SK-N-MC (cell line): Measurements from ENCODE around the gene ACOX3.
"Not testable (repeated sequence)": the region's sequence is repeated elsewhere in the genome, so short reads cannot be mapped to it uniquely, and the experiment has no call there.

ENCODE experiments used
- DNase-seq: peaks from one replicate; pipeline ENCODE4 v3.0.0-alpha.2; 2011; ENCODE audit warnings: low read depth, low spot score
- H3K27ac ChIP-seq: fragments of 200-600 bp; sonication (generic); 2 replicates; pipeline ENCODE4 v1.5.1; 2016; ENCODE audit warnings: mixed run types
- H3K36me3 ChIP-seq: fragments of 200-600 bp; sonication (generic); 2 replicates; pipeline ENCODE4 v1.6.1; 2017; ENCODE audit warnings: antibody characterized with exemption, low read length, mixed read lengths; ENCODE audit not compliant: insufficient read depth
- H3K4me3 ChIP-seq: fragments of 200-600 bp; sonication (generic); 2 replicates; pipeline ENCODE4 v1.5.1; 2016
- H3K9ac ChIP-seq: fragments of 200-600 bp; sonication (generic); 2 replicates; pipeline ENCODE4 v1.8.0; 2017; ENCODE audit warnings: mixed run types, mixed read lengths; ENCODE audit not compliant: insufficient read length
- H3K9me3 ChIP-seq: fragments of 200-600 bp; sonication (generic); 2 replicates; pipeline ENCODE4 v1.6.1; 2017; ENCODE audit warnings: low read depth, mild to moderate bottlenecking, antibody characterized with exemption, low read length, moderate library complexity, mixed read lengths
- EZH2 ChIP-seq: fragments of 200-600 bp; sonication (generic); IDR thresholded peaks from one replicate; pipeline ENCODE4 v1.6.1; 2017; ENCODE audit warnings: antibody characterized with exemption
- FOXP2 ChIP-seq: optimal IDR thresholded peaks from 2 replicates; pipeline ENCODE3; 2011; ENCODE audit warnings: mild to moderate bottlenecking, moderate library complexity; ENCODE audit not compliant: insufficient read depth; ENCODE audit errors: extremely low read length, control extremely low read depth
- POLR2AphosphoS5 ChIP-seq: IDR thresholded peaks from 2 replicates; pipeline ENCODE4 v1.6.1; 2012; ENCODE audit warnings: mild to moderate bottlenecking, low read depth, low read length, borderline replicate concordance

ACOX3 gene

DNA sequence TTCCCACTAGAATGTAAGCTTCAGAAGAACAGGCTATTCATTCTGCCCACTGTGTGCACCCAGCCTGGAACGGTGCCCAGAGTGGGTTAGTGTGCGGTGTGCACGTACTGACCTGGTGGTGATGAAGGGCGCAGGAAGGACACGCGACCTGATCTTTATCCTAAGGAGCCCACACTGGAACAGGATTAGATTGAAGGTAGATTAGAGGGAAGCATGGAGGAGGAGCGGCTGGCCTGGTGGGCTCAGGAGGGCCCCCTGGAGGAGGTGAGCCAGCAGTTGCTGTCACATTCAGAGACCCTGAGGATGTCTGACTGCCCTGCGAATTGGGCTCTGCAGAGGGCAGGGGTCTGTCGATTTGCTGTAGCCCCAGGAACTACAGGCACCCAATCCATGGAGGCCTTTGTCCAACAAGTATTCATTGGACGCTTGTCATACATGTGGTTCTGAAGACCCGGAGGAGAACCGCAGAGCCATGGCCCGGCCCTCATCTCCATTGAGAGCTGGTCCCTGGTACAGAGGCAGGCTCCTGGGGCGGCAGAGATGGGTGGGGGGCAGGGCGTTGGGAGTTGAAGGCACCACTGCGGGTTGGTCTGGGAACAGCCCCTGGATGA, 97.8 kb downstream of the ACOX3 start:
- H3K36me3 ChIP-seq = no peaks in the 10 kb centered on the region
- no peak for DNase-seq
- no peaks in the 10 kb centered on the region for H3K9me3 ChIP-seq
- H3K4me3 ChIP-seq = no peak overlapping the region
- no peak for TF ChIP-seq EZH2
- TF ChIP-seq POLR2AphosphoS5 = no peak
- no peak for TF ChIP-seq FOXP2
- no peak overlapping the region for H3K27ac ChIP-seq
- no peak overlapping the region for H3K9ac ChIP-seq

GRCh38 chr4:8341691-8342090, 98.8 kb downstream of the ACOX3 start:
- Histone ChIP-seq H3K9ac (no peak overlapping the region), H3K27ac (no peak overlapping the region), H3K9me3 (no peaks in the 10 kb centered on the region), H3K36me3 (no peaks in the 10 kb centered on the region), H3K4me3 (no peak overlapping the region)
- TF ChIP-seq POLR2AphosphoS5 = no peak
- no peak for TF ChIP-seq EZH2
- TF ChIP-seq FOXP2 = no peak
- DNase-seq = no peak

DNA sequence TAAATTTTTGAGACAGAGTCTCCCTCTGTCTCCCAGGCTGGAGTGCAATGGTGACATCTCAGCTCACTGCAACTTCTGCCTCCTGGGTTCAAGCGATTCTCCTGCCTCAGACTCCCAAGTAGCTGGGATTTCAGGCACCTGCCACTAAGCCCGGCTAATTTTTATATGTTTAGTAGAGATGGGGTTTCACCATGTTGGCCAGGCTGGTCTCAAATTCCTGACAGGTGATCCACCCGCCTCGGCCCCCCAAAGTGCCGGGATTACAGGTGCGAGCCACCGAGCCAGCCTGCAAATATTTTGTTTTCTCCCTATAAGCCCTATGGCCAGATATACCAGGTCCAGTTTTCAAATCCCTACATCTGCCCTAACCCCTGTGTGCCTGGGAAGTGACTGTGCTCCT, 99.2 kb downstream of the ACOX3 start:
- H3K4me3 ChIP-seq, H3K27ac ChIP-seq, H3K36me3 ChIP-seq, H3K9me3 ChIP-seq, H3K9ac ChIP-seq, DNase-seq: not testable (repeated sequence)

DNA sequence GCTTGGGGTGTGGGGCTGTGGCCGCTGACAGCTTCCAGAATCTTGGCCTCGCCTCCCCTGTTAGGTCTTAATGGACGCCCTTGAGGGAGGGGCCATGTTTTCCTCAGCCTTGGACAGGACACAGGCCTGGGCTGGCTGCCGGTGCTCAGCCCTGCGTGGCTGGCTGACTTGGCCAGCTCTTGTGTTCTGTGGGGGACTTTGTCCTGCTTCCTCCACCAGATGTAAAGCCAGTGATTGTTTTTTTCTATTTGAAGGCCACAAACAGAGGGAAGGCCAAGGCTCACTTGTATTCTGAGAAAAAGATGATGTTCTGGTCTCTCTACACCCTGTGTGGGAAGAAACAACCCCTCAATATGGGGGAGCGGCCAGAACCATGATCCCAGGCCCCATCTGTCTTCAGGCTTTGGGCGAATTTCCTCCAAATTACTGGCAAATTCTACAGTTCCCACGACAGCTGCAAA, 99.7 kb downstream of the ACOX3 start:
- Histone ChIP-seq H3K27ac (no peak overlapping the region), H3K36me3 (no peaks in the 10 kb centered on the region), H3K4me3 (no peak overlapping the region), H3K9ac (no peak overlapping the region), H3K9me3 (no peaks in the 10 kb centered on the region)
- TF ChIP-seq EZH2 (no peak), POLR2AphosphoS5 (no peak), FOXP2 (no peak)
- no peak for DNase-seq

DNA sequence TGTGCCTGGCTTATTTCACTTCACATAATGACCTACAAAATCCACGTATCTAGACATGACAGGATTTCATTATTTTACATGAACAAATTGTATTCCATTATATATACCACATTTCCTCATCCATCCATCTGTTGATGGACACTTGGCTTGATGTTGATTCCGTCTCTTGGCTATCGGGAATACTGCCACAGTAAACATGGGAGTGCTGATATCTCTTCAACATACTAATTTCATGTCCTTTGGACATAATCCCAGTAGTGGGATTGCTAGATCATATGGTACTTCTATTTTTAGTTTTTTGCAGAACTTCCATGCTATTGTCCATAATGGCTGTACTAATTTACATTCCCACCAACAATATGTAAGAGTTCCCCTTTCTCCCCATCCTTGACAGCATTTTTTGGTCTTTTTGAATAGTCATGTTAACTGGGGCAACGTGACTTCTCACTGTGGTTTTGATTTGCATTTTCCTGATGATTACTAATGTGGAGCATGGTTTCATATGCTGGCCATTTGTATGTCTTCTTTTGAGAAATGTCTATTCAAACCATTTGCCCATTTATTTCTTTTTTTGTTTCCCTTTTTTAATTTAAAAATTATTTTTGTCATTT, 102.1 kb downstream of the ACOX3 start:
- no peak for DNase-seq
- TF ChIP-seq EZH2 = no peak
- no peak for TF ChIP-seq POLR2AphosphoS5
- no peak for TF ChIP-seq FOXP2
- no peaks in the 10 kb centered on the region for H3K36me3 ChIP-seq
- no peak overlapping the region for H3K4me3 ChIP-seq
- no peaks in the 10 kb centered on the region for H3K9me3 ChIP-seq
- H3K9ac ChIP-seq = no peak overlapping the region
- no peak overlapping the region for H3K27ac ChIP-seq

DNA sequence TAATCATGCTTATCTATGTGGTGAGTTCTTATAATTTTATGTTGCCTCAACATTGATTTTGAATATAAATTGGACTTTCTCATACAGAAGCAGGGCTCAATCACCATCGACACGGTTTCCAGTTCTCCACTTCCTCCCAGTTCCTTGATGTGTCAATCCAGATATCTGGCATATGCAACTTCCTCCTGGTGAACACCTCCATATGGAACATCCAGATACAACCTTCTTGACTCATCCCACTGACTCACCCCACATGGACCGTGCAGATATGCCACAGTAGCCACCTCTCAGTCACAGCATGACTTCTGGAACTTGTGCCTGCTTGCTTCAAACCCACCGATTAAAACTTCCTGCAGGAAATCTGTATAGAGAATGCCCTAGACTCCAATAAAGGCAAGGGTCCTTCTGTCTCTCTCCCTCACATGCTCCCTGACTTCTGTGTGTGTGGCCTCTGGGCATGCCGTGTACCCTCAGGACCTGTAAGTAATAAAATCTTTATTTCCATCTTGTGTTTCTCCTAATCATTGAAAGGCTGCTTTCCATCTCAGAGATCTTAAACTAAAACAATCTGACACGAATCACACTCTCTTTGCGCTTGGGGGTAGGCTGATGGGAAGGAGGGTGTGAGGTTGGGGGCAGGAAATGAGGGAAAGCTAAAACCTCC, 104.0 kb downstream of the ACOX3 start:
- TF ChIP-seq FOXP2 = no peak
- no peak for TF ChIP-seq POLR2AphosphoS5
- no peak for TF ChIP-seq EZH2
- DNase-seq = no peak
- no peak overlapping the region for H3K27ac ChIP-seq

DNA sequence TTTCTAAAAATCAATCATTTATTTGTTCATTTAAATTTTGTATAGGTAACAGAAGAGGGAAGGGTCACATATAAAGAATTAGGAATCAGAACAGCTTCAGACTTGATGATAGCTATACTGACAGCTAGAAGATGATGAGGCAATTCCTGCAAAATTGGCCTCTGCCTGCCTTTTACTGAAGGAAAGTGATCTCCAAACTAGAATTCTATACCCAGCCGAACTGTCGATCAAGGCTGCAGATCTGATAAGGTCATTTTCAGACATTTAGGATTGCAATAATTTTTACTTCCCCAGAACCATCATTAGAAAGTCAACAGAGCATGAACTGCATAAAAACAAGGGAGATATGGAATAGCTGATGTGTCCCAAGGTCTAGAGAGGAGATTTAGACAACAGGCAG, 104.7 kb downstream of the ACOX3 start:
- Histone ChIP-seq H3K36me3 (no peaks in the 10 kb centered on the region), H3K4me3 (no peak overlapping the region), H3K9me3 (no peaks in the 10 kb centered on the region), H3K9ac (no peak overlapping the region), H3K27ac (no peak overlapping the region)
- TF ChIP-seq POLR2AphosphoS5 (no peak), EZH2 (no peak), FOXP2 (no peak)
- DNase-seq = no peak

More for the DNA sequence above, 104.0 kb downstream of the ACOX3 start:
- Histone ChIP-seq H3K9ac (no peak overlapping the region), H3K36me3 (no peaks in the 10 kb centered on the region), H3K4me3 (no peak overlapping the region), H3K9me3 (no peaks in the 10 kb centered on the region)

GRCh38 chr4:8334786-8335460, 105.6 kb downstream of the ACOX3 start:
- no peak for TF ChIP-seq POLR2AphosphoS5
- no peak for TF ChIP-seq FOXP2
- TF ChIP-seq EZH2 = no peak
- Histone ChIP-seq H3K4me3 (no peak overlapping the region), H3K27ac (no peak overlapping the region), H3K9me3 (no peaks in the 10 kb centered on the region), H3K36me3 (no peaks in the 10 kb centered on the region), H3K9ac (no peak overlapping the region)
- DNase-seq = no peak
